Karpas-422 (cell line): Measurements from ENCODE around the gene ATG13. TPM values are rescaled to one million over a fixed set of nuclear protein-coding genes. Genes with fewer than 3 reads are reported as not detected.
A peak's percentile ranks its signal among the peaks of the same experiment; 100 is the strongest.

Source experiments
- DNase-seq: peaks from one replicate; pipeline ENCODE4 v3.0.0-alpha.2; 2015
- H2AFZ ChIP-seq: fragments of 200-600 bp; sonication (generic); 2 replicates; pipeline ENCODE4 v1.6.1; 2014; ENCODE audit warnings: antibody characterized with exemption, low read length, mixed read lengths
- H3K27ac ChIP-seq: fragments of 200-600 bp; sonication (generic); 2 replicates; pipeline ENCODE4 v1.5.1; 2014; ENCODE audit warnings: mild to moderate bottlenecking, low read length, moderate library complexity
- H3K27me3 ChIP-seq: fragments of 200-600 bp; sonication (generic); 2 replicates; pipeline ENCODE4 v1.6.1; 2014; ENCODE audit warnings: low read length, mixed read lengths
- H3K36me3 ChIP-seq: fragments of 200-600 bp; sonication (generic); 2 replicates; pipeline ENCODE4 v1.6.1; 2014; ENCODE audit warnings: low read length, mixed read lengths; ENCODE audit not compliant: insufficient read depth
- H3K4me1 ChIP-seq: fragments of 200-600 bp; sonication (generic); 2 replicates; pipeline ENCODE4 v1.6.1; 2014; ENCODE audit warnings: mild to moderate bottlenecking, low read length, mixed read lengths
- H3K4me2 ChIP-seq: fragments of 200-600 bp; sonication (generic); 2 replicates; pipeline ENCODE4 v1.6.1; 2014; ENCODE audit warnings: low read length, low read depth, mild to moderate bottlenecking; ENCODE audit not compliant: poor library complexity, severe bottlenecking
- H3K4me3 ChIP-seq: fragments of 200-600 bp; sonication (generic); 2 replicates; pipeline ENCODE4 v1.5.1; 2014; ENCODE audit warnings: mild to moderate bottlenecking, antibody characterized with exemption, low read length, mixed read lengths
- H3K79me2 ChIP-seq: fragments of 200-600 bp; sonication (generic); 2 replicates; pipeline ENCODE4 v1.6.1; 2014; ENCODE audit warnings: mild to moderate bottlenecking, low read length, mixed read lengths
- H3K9ac ChIP-seq: fragments of 200-600 bp; sonication (generic); 2 replicates; pipeline ENCODE4 v1.6.0; 2014; ENCODE audit warnings: low read length
- H3K9me2 ChIP-seq: fragments of 200-600 bp; sonication (generic), shearing (Covaris generic); replicated peaks from 2 replicates; pipeline ENCODE4 v1.6.0; 2014; ENCODE audit warnings: mild to moderate bottlenecking, low read length, moderate library complexity; ENCODE audit not compliant: insufficient read depth
- H3K9me3 ChIP-seq: fragments of 300-700, 200-600 bp; sonication (generic); 2 replicates; pipeline ENCODE4 v1.6.1; 2014; ENCODE audit warnings: low read length, mixed read lengths
- H4K20me1 ChIP-seq: fragments of 200-600 bp; sonication (generic); 2 replicates; pipeline ENCODE4 v1.6.1; 2014; ENCODE audit warnings: mild to moderate bottlenecking, antibody characterized with exemption, low read length, low read depth; ENCODE audit not compliant: insufficient read depth
- total RNA-seq: library from RNA; depleted of rRNA; stranded (reverse); fragments of >200 nt; shearing (Covaris generic); gene quantifications from 2 replicates; pipeline ENCODE4 v1.2.3, GENCODE V29; 2014; ENCODE audit warnings: low replicate concordance

The ATG13 gene
- total RNA-seq, 1 experiment from 2014 or later = 79.2 TPM

- Histone ChIP-seq H4K20me1 (no peaks in the 10 kb centered on the region), H2AFZ (no peak overlapping the region), H3K27ac (no peak overlapping the region), H3K79me2 (peaks cover 29% of the 10 kb centered on the region), H3K9ac (no peak overlapping the region), H3K4me1 (peaks cover 11% of the 10 kb centered on the region), H3K9me2 (no peaks in the 10 kb centered on the region), H3K36me3 (peaks cover 4% of the 10 kb centered on the region; the same call in 1 of the 2 replicates), H3K4me2 (no peak overlapping the region), H3K27me3 (no peaks in the 10 kb centered on the region), H3K9me3 (no peaks in the 10 kb centered on the region), H3K4me3 (no peak overlapping the region)
- no peak for DNase-seq
Observed at GRCh38 chr11:46695345-46696211, 78.2 kb downstream of the ATG13 start.

GRCh38 chr11:46696212-46696558, 78.8 kb downstream of the ATG13 start:
- Histone ChIP-seq H3K4me2 (no peak overlapping the region), H3K9me2 (no peaks in the 10 kb centered on the region), H3K9ac (no peak overlapping the region), H2AFZ (no peak overlapping the region), H3K79me2 (peaks cover 33% of the 10 kb centered on the region), H3K27ac (no peak overlapping the region), H3K36me3 (peaks cover 4% of the 10 kb centered on the region; the same call in 1 of the 2 replicates), H3K27me3 (no peaks in the 10 kb centered on the region), H3K4me1 (peaks cover 11% of the 10 kb centered on the region), H3K4me3 (no peak overlapping the region), H4K20me1 (no peaks in the 10 kb centered on the region), H3K9me3 (no peaks in the 10 kb centered on the region)
- no peak for DNase-seq

- H3K9me3 ChIP-seq = no peaks in the 10 kb centered on the region
- no peaks in the 10 kb centered on the region for H3K27me3 ChIP-seq
- no peaks in the 10 kb centered on the region for H3K9me2 ChIP-seq
- H3K4me2 ChIP-seq = no peak overlapping the region
- DNase-seq = no peak
- no peak overlapping the region for H3K27ac ChIP-seq
- H3K79me2 ChIP-seq = peaks cover 44% of the 10 kb centered on the region
- peaks cover 4% of the 10 kb centered on the region; the same call in 1 of the 2 replicates for H3K36me3 ChIP-seq
- no peak overlapping the region for H3K4me3 ChIP-seq
- H3K4me1 ChIP-seq = peaks cover 18% of the 10 kb centered on the region
- no peaks in the 10 kb centered on the region; the same call in 1 of the 2 replicates for H4K20me1 ChIP-seq
- H2AFZ ChIP-seq = no peak overlapping the region
- H3K9ac ChIP-seq = no peak overlapping the region
Observed at GRCh38 chr11:46697303-46697702, 80.0 kb downstream of the ATG13 start.

GRCh38 chr11:46697723-46698122, 80.4 kb downstream of the ATG13 start:
- Histone ChIP-seq H3K36me3 (peaks cover 5% of the 10 kb centered on the region), H3K4me2 (no peak overlapping the region), H3K9me2 (no peaks in the 10 kb centered on the region), H3K9me3 (no peaks in the 10 kb centered on the region), H3K9ac (no peak overlapping the region), H3K79me2 (peaks cover 48% of the 10 kb centered on the region), H3K4me3 (no peak overlapping the region), H2AFZ (no peak overlapping the region), H3K27ac (no peak overlapping the region), H3K27me3 (no peaks in the 10 kb centered on the region), H4K20me1 (peaks cover 3% of the 10 kb centered on the region; the same call in 1 of the 2 replicates), H3K4me1 (peaks cover 23% of the 10 kb centered on the region)
- DNase-seq = no peak

GRCh38 chr11:46698597-46698996, 81.2 kb downstream of the ATG13 start:
- Histone ChIP-seq H3K27me3 (no peaks in the 10 kb centered on the region), H3K4me1 (peaks cover 25% of the 10 kb centered on the region), H3K9me3 (no peaks in the 10 kb centered on the region), H3K4me3 (peak overlapping the region; percentile 87; the same call in 1 of the 2 replicates), H4K20me1 (peaks cover 5% of the 10 kb centered on the region; the same call in 1 of the 2 replicates), H3K9ac (peak overlapping the region; percentile 78; the same call in 1 of the 2 replicates), H3K9me2 (no peaks in the 10 kb centered on the region), H3K4me2 (peak overlapping the region; percentile 80), H3K27ac (no peak overlapping the region), H3K79me2 (peaks cover 55% of the 10 kb centered on the region), H3K36me3 (peaks cover 13% of the 10 kb centered on the region), H2AFZ (no peak overlapping the region)
- DNase-seq = no peak

GRCh38 chr11:46700241-46701077, 83.1 kb downstream of the ATG13 start, which contains the start of the genes ARHGAP1 and ZNF408:
TSS of gene ARHGAP1 (minus strand) at chr11:46700619. CDS start at chr11:46696107, 4,512 bp downstream.
TSS of gene ZNF408 (plus strand) at chr11:46701031. CDS start at chr11:46701048, 17 bp downstream.
- peak; percentile 100 for DNase-seq
- peaks cover 16% of the 10 kb centered on the region for H3K36me3 ChIP-seq
- peak within 1 kb of the TSS; percentile 94 for H2AFZ ChIP-seq
- H3K9me2 ChIP-seq = no peaks in the 10 kb centered on the region
- no peaks in the 10 kb centered on the region for H3K9me3 ChIP-seq
- peaks cover 61% of the 10 kb centered on the region for H3K79me2 ChIP-seq
- peak within 1 kb of the TSS; percentile 87 for H3K4me3 ChIP-seq
- peak within 1 kb of the TSS; percentile 78 for H3K9ac ChIP-seq
- no peaks in the 10 kb centered on the region for H3K27me3 ChIP-seq
- peak within 1 kb of the TSS; percentile 80 for H3K4me2 ChIP-seq
- H4K20me1 ChIP-seq = peaks cover 5% of the 10 kb centered on the region; the same call in 1 of the 2 replicates
- peaks cover 25% of the 10 kb centered on the region for H3K4me1 ChIP-seq
- H3K27ac ChIP-seq = peak within 1 kb of the TSS; percentile 63

GRCh38 chr11:46701078-46701654, 83.8 kb downstream of the ATG13 start:
- peak; percentile 51 for DNase-seq
- peaks cover 61% of the 10 kb centered on the region for H3K79me2 ChIP-seq

More at GRCh38 chr11:46701078-46701654, 83.8 kb downstream of the ATG13 start:
- H4K20me1 ChIP-seq = peaks cover 5% of the 10 kb centered on the region; the same call in 1 of the 2 replicates
- H2AFZ ChIP-seq = peak overlapping the region; percentile 94
- peaks cover 25% of the 10 kb centered on the region for H3K4me1 ChIP-seq
- no peaks in the 10 kb centered on the region for H3K27me3 ChIP-seq
- peak overlapping the region; percentile 62; the same call in 1 of the 2 replicates for H3K27ac ChIP-seq
- no peaks in the 10 kb centered on the region for H3K9me2 ChIP-seq
- peak overlapping the region; percentile 80 for H3K4me2 ChIP-seq
- H3K9me3 ChIP-seq = no peaks in the 10 kb centered on the region
- H3K4me3 ChIP-seq = peak overlapping the region; percentile 87
- H3K36me3 ChIP-seq = peaks cover 12% of the 10 kb centered on the region; the same call in 1 of the 2 replicates
- peak overlapping the region; percentile 78 for H3K9ac ChIP-seq
